Heart right ventricle (tissue), 16 donors: ENCODE data around the gene RLF. TPM values are rescaled to one million over a fixed set of nuclear protein-coding genes. Genes with fewer than 3 reads are reported as not detected.

ENCODE experiments used
- ATAC-seq, 8 donors: fragments of 200-7000 bp; cut with Tn5 transposase; one replicate each; pipeline ENCODE4 v1.9.1; 2020; ENCODE audit warnings: mild to moderate bottlenecking in 8 of 8, moderate library complexity in 8 of 8, moderate number of reproducible peaks in 1 of 8
- DNase-seq, 2 donors: peaks; one replicate each; pipeline ENCODE4 v3.0.0-alpha.2; 2020
- H3K27ac ChIP-seq, 10 donors: fragments of 200-600 bp; sonication (generic) in 2 of 10; one replicate each; pipeline versions ENCODE4 v1.5.0 to v1.8.0; 2020 to 2022; ENCODE audit warnings: mild to moderate bottlenecking in 3 of 10
- H3K27me3 ChIP-seq, 7 donors: fragments of 200-600 bp; one replicate each; pipeline ENCODE4 v1.8.0; 2021 to 2022; ENCODE audit warnings: mild to moderate bottlenecking in 2 of 7
- H3K36me3 ChIP-seq, 9 donors: fragments of 200-600 bp; sonication (generic) in 1 of 9; one replicate each; pipeline versions ENCODE4 v1.5.0 to v1.8.0; 2020 to 2022; ENCODE audit warnings: mild to moderate bottlenecking in 2 of 9
- H3K4me1 ChIP-seq, 9 donors: fragments of 200-600 bp; sonication (generic) in 1 of 9; one replicate each; pipeline versions ENCODE4 v1.5.0 to v1.8.0; 2020 to 2022; ENCODE audit warnings: mild to moderate bottlenecking in 4 of 9
- H3K4me3 ChIP-seq, 10 donors: fragments of 200-600 bp; sonication (generic) in 2 of 10; one replicate each; pipeline versions ENCODE4 v1.5.0 to v1.8.0; 2020 to 2022; ENCODE audit warnings: mild to moderate bottlenecking in 7 of 10, moderate library complexity in 2 of 10
- H3K9me3 ChIP-seq, 11 donors: fragments of 200-600 bp in 10 of 11; sonication (generic) in 2 of 11; one replicate each; pipeline versions ENCODE4 v1.5.0 to v1.8.0; 2013 to 2022; ENCODE audit warnings: mild to moderate bottlenecking in 2 of 11, control low read depth in 1 of 11, moderate library complexity in 1 of 11
- CTCF ChIP-seq, 9 donors: fragments of 200-600 bp; sonication (generic) in 2 of 9; IDR thresholded peaks; one replicate each; pipeline versions ENCODE4 v1.5.0 to v1.8.0; 2021 to 2022; ENCODE audit warnings: antibody characterized with exemption in 9 of 9, mild to moderate bottlenecking in 5 of 9, moderate library complexity in 1 of 9
- WGBS, 2 donors: extraction: QIAGEN DNeasy Blood & Tissue Kit; methylation state at CpG; one replicate each; pipeline ENCODE4 v1.1.7; 2013; ENCODE audit warnings: inconsistent platforms in 1 of 2; 5-methylcytosine and 5-hydroxymethylcytosine counted together
- intact Hi-C, 10 donors: fragments of 100-400 bp; cut with DNase I; formaldehyde crosslinking; loops; one replicate each; pipeline versions ENCODE4 v1.11.1 to v1.14.2; 2022
- polyA plus RNA-seq, 2 donors: library from polyadenylated mRNA; stranded (reverse); fragments of 200-250 nt; gene quantifications; one replicate each; pipeline ENCODE4 v1.2.3, GENCODE V29; 2013
- total RNA-seq, 10 donors: library from RNA; stranded (reverse); fragmentation: NEBNext Ultra II Directional in 3 of 10; extraction: Animal tissue kit (Norgen Biotek cat#: 25700) in 3 of 10; gene quantifications; one replicate each; pipeline versions ENCODE4 v1.2.1 to v1.2.4, GENCODE V29; 2021 to 2023
- donor health status: Arrhythmogenic right ventricular cardiomyopathy.
- donor health status: ischemic (EF 13 %, LVEDD 7.1; RV severe dilation, severe dysfunction).
- donor health status: healthy with polysubstance abuse.
- donor health status: DM: no; HTN: yes; CAD: no.
- donor health status: DM: no; HTN: no; CAD: no.
- donor health status: ischemic (EF 25% LVEDD 6.9; RV normal size, moderate dysfunction).
- donor health status: ischemic (EF 25% LVEDD 5.7; RV mildly dilated, moderate dysfunction).
- donor health status: healthy.
- donor health status: DM: yes; HTN: yes; CAD: no.
- donor health status: Ischemic cardiomyopathy.
- donor health status: ischemic (EF 35%, LVEDD 5.7; RV mildly dilated, moderate dysfunction).
- donor health status: nonischemic (EF 11% LVEDD 7.7; RV severe dilation, severe dysfunction).
- donor health status: DM: yes; HTN: yes; CAD: no.
- donor health status: PGD.
- donor health status: ischemic (EF 29% LVEDD 5.4; RV normal size, mild dysfunction).
- donor health status: nonischemic (EF 23%, LVEDD 6.1; RV moderate dilation, normal function).

RLF gene
- total and polyA plus RNA-seq, 12 donors: 3.8 to 17.3 (median 12.4) TPM

- no peaks in the 10 kb centered on the region for H3K9me3 ChIP-seq
- no peak for TF ChIP-seq CTCF (IDR thresholded peaks at IDR 0.05)
- H3K27me3 ChIP-seq: peaks cover 0 to 41% (median 6%) of the 10 kb centered on the region in 7 donors
- no peaks in the 10 kb centered on the region for H3K36me3 ChIP-seq
- H3K4me1 ChIP-seq: no peaks in the 10 kb centered on the region
- no peak overlapping the region for H3K4me3 ChIP-seq
- H3K27ac ChIP-seq: no peak overlapping the region
- DNase-seq (no peak), ATAC-seq (no peak)
- intact Hi-C loops: no loop called here
Measured at GRCh38 chr1:40122855-40123254, 38.3 kb upstream of the RLF start.

GRCh38 chr1:40130892-40131291, 30.3 kb upstream of the RLF start:
- WGBS, 2 donors: 37 to 56% methylated on average over 2 of the region's 2 CpGs
- TF ChIP-seq CTCF (IDR thresholded peaks at IDR 0.05): no peak
- H3K4me1 ChIP-seq: peaks cover 0 to 7% (median 0%) of the 10 kb centered on the region in 9 donors
- H3K9me3 ChIP-seq: peaks cover 0 to 7% (median 0%) of the 10 kb centered on the region in 11 donors
- no peak overlapping the region for H3K27ac ChIP-seq
- intact Hi-C loops: no loop called here
- DNase-seq: no peak
- no peaks in the 10 kb centered on the region for H3K36me3 ChIP-seq
- no peak overlapping the region for H3K4me3 ChIP-seq
- peaks cover 0 to 83% (median 51%) of the 10 kb centered on the region in 7 donors for H3K27me3 ChIP-seq
- ATAC-seq: no peak

GRCh38 chr1:40132383-40133311, 28.5 kb upstream of the RLF start:
- H3K4me3 ChIP-seq: peak overlapping the region in 7 of 10 donors; percentile 15 to 49 (median 38)
- peaks cover 0 to 7% (median 0%) of the 10 kb centered on the region in 9 donors for H3K4me1 ChIP-seq
- no peak overlapping the region for H3K27ac ChIP-seq
- peaks cover 0 to 79% (median 51%) of the 10 kb centered on the region in 7 donors for H3K27me3 ChIP-seq
- DNase-seq (no peak), ATAC-seq (no peak)
- 14 to 15% methylated on average over 44 of the region's 44 CpGs for WGBS, 2 donors
- no peaks in the 10 kb centered on the region for H3K36me3 ChIP-seq
- intact Hi-C loops: no loop called here
- H3K9me3 ChIP-seq: peaks cover 0 to 7% (median 0%) of the 10 kb centered on the region in 11 donors
- TF ChIP-seq CTCF (IDR thresholded peaks at IDR 0.05): no peak

GRCh38 chr1:40133312-40133665, 27.9 kb upstream of the RLF start:
- H3K4me3 ChIP-seq: peak overlapping the region in 7 of 10 donors; percentile 15 to 49 (median 38)
- peaks cover 0 to 7% (median 0%) of the 10 kb centered on the region in 9 donors for H3K4me1 ChIP-seq
- DNase-seq (no peak), ATAC-seq (no peak)
- 55 to 63% methylated on average over 21 of the region's 21 CpGs for WGBS, 2 donors
- H3K9me3 ChIP-seq: peaks cover 0 to 7% (median 0%) of the 10 kb centered on the region in 11 donors
- H3K27me3 ChIP-seq: peaks cover 0 to 72% (median 45%) of the 10 kb centered on the region in 7 donors
- H3K27ac ChIP-seq: no peak overlapping the region
- H3K36me3 ChIP-seq: no peaks in the 10 kb centered on the region
- intact Hi-C loops: no loop called here
- TF ChIP-seq CTCF (IDR thresholded peaks at IDR 0.05): no peak
